RPMI7951 (cell line): ENCODE measurements around the gene BBS2. TPM values are rescaled to one million over a fixed set of nuclear protein-coding genes. Genes with fewer than 3 reads are reported as not detected.
A peak's percentile ranks its signal among the peaks of the same experiment; 100 is the strongest.

Source experiments
- DNase-seq: peaks from one replicate; pipeline ENCODE4 v3.0.0-alpha.2; 2012; ENCODE audit warnings: low read depth
- total RNA-seq: library from RNA; depleted of rRNA; stranded (reverse); fragments of >200 nt; shearing (Covaris generic); gene quantifications from 2 replicates; pipeline ENCODE4 v1.2.3, GENCODE V29; 2014

BBS2 gene
- total RNA-seq, 1 experiment from 2014 or later: 44.3 TPM

DNA sequence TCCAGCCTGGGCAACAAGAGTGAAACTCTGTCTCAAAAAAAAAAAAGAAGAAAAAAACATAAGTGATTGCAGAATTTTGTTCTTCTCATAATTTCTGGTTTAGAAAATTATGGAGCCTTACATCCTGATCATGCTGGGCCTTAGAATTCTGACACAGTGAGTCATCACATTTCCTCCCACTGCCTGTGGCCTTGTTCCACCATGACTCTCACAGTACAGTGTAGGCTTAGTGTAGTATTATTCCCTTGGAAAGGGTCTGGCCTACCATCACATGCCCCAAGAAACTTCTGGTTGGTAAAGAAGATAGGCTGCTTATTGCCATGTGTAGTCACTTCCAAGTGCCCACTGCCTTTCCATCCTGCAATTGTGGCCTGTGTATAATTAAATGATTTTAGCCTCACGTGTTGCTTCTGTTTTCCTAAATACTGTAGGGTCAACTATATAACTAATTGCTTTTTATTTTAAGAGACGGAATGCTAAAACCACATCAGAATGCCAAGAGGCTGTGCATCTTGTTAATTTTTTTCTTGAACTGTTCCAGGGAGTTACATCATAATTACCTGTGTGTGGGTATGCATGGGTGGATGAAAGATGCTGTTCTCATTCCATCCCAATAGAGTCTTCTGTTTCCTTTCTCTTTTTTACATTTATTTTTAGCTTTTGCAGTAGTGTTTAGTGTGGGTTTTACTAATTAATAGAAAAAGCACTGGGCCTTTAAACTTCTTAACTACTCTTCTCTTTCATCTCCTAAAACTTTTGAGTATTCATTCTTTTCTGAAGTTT, 42.5 kb downstream of the BBS2 start:
- DNase-seq: peak; percentile 92

- DNase-seq: no peak
Measured at GRCh38 chr16:56475201-56475600, 44.6 kb downstream of the BBS2 start.

GRCh38 chr16:56470666-56471065, 49.2 kb downstream of the BBS2 start:
- DNase-seq: no peak

DNA sequence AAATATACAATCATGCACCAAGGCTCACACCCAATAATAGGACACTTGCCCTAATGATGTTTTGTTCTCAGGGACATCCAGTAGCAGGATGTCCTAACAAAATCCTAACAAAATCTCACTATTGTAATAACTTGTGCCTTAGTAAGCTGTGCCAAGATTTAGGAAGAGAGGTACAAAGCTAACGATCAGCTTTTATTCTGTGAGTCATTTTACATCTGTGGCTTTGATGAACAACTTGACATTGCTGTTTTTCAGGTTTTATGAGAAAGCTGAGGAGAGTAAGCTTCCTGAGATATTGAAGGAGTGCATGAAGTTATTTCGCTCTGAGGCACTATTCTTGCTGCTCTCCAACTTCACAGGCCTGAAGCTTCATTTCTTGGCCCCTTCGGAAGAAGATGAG, 49.6 kb downstream of the BBS2 start:
- DNase-seq: no peak

GRCh38 chr16:56469748-56470147, 50.1 kb downstream of the BBS2 start:
- DNase-seq: no peak

DNA sequence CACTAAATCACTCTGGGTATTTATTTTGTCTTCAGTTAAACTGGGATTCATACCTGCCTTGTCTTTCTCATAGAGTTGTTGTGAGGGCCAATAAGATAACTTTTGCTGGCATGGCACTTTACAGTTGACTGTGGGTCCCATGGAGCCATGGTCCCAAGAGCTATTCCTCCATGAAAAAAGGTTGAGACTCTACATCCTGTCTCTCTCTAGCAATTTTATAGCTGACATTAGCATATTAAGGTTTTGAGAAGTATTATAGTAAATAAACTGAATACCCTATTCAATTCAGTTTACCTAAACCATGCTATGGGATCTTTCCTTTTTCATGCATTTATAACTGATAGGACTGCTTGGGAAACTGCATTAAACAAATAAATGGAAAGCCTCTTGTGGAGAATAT, 51.0 kb downstream of the BBS2 start:
- DNase-seq: no peak

DNA sequence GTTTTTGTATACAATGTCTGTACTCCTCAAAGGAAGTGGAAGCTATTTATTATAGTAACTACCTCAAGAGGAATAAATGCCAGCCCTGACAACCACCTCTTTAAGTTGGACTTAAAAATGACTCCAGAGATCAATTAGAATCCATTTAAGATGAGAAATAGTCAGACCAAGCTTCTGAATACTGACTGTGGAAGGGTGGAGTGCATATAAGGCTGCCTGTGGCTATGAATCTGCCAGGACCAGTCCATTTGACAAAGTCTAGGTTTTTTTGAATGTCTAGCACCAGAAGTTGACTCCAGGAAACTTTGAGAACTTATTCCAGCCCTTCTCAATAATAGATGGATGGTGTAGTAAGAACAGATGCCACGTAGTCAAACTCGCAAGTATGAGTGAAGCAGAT, 53.5 kb downstream of the BBS2 start:
- DNase-seq: no peak

DNA sequence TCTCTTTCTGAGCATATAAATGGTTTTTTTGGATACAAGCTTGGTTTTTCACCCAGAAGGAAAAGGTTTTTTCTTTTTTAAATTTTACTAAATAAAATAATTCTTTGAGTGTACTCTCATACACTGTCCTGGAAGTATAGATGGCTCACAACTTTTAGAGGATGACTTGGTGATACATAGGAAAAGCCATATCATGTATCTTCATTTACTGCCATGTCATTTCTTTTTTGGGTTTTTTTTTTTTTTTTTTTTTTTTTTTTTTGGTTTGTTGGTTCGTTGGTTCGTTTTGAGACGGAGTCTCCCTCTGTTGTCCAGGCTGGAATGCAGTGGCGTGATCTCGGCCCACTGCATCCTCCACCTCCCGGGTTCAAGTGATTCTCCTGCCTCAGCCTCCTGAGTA, 56.7 kb downstream of the BBS2 start:
- DNase-seq: no peak

- DNase-seq: no peak
Measured at GRCh38 chr16:56462064-56462796, 57.6 kb downstream of the BBS2 start.

DNA sequence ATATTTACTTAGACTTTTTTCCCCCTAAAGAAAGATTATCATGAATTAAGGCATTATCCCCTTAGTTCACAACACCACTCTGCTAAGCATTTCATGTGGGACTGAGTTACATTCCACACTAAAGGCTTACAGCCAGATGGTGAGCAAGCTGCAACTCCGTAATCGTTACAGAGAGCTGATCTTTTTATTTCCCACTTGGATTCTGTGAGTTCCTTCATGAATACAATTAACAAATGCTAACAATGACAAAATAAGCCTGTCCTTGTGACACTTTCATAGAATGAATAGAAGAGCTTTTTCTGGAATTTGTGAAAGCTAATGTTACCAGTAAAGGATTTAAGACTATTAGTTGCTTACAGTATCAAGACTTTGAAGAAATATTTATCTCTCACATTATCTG, 59.7 kb downstream of the BBS2 start:
- DNase-seq: no peak

DNA sequence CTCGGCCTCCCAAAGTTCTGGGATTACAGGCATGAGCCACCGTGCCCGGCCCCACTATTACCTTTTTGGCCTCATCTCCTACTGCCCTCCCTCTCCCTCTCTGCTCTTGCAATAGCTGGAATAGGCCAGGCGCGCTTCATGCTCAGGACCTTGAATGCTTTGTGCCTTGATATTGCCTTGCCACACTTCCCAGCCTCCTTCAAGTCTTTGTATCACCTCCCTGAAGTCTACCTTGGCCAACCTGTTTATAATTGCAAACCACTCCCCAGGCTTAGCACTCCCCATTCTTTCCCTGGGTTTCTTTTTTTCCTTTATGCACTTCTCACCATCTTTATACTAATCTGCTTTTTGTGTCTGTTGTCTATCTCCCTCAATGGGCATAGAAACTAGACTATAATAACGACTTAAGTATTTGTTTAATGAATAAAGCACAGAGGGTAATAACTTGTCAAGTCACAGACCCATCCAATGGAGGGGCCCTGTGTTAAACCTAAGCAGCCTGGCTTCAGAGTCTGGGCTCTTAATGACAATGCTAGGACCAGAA, 61.8 kb downstream of the BBS2 start:
- DNase-seq: no peak

DNA sequence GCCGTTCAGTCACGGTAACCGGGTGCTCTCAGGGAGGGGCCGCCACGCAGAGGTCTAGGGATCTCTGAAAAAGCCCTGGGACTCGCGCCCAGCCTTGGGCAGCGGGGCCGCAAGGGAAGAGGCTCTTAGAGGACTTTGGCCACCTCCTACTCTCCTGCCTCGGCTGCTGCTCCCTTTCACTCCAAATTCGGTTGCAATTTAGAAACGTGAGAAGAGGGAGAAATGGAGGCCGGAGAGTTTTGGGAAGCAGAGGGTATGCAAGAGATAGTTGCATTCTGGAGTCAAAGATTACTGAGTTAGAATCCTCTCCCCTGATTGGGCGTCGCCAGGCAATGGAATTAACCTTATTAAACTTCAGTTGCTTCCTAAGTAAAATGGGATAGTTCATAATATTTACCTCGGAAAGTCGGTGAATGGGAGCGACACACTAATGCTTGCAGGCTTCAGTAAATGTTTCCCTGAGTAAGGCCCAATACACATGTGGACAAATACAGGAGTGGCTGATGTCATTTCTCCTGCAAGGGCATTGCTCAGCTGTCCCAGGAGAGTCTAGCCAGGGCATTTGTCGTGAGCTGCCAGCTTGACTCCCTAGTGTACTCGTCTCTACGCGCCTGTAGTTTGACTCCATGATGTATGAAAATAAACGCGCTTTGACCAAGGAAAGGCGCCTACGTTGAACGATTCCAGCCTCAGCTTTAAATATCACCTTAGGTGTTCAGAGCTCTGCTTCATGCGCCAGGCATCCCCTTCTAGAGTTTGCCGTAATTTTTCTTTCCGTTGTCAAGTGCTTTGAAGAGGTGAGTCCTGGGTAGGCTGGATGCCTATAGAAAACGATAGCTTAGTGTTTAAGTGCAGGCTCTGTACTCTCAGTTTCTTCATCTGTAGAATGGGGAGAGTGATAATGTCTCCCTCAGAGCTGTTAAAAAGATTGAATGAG, 67.8 kb downstream of the BBS2 start:
- peak; percentile 55 for DNase-seq

- peak; percentile 98 for DNase-seq
Measured at GRCh38 chr16:56450986-56451752, 68.7 kb downstream of the BBS2 start, which contains the start of the genes NUDT21 and OGFOD1. Gene NUDT21 (minus strand): TSS chr16:56451332. CDS start chr16:56451202, 130 bp downstream. Gene OGFOD1 (plus strand): TSS chr16:56451554. CDS start chr16:56451613, 59 bp downstream.

GRCh38 chr16:56450275-56450985, 69.4 kb downstream of the BBS2 start:
- peak; percentile 3 for DNase-seq

- DNase-seq: no peak
Measured at GRCh38 chr16:56448005-56448404, 71.8 kb downstream of the BBS2 start.

DNA sequence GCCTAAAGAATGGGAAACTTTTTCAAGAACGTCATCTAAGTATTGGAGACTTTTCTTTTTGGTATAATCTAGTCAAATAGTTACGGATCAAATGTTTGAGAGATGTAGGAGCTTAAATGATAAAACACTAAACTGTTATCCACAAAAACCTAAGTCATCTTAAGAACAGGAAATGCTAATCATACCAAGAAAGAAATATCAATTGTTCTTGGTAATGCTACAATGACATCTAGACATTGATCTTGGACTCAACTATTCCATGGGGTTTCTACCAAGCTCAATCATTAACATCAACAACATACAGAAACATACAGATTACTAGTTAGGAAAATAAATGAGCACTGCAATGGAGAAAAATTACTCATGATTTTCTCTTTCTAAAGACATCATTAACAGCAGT, 72.5 kb downstream of the BBS2 start:
- DNase-seq: no peak

DNA sequence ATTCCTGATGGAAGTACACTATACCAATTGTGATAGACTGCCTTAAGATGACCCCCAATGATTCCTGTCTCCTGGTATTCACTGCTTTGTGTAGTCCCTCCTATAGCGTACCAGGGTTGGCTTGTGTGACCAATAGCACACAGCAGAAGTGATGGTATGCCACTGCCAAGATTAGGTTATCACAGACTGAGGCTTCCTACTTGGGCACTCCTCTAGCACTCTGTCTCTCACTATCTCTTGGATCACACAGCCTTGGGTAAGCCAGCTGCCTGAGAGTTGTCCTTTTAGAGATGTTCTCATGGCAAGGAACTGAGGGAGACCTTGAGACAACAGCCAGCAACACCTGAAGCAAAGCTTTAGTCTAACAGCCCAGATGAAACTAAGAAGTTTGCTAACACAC, 81.8 kb downstream of the BBS2 start:
- no peak for DNase-seq

DNA sequence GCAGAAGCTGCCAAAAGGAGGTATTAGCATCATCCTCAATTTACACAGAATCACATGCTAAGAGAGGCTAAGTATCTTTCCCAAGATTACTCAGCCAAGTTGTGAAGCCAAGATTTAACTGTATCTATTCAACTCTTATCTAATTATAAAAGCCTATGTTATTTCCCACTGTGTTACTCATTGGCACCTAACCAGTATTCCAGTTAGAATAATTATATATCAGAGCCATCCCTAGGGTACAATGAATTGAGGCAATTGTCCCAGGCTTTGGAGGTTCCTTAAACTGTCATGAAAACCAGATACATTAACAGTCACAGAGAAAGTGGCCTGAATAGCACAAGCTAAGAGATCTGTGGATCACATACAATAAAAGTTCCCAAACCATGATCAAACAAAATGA, 83.6 kb downstream of the BBS2 start:
- no peak for DNase-seq
